GM18861 (cell line): ENCODE results near the gene GRIA2.
"Not testable (repeated sequence)": the region's sequence is repeated elsewhere in the genome, so short reads cannot be mapped to it uniquely, and the experiment has no call there.

Experiments used
- ATAC-seq: cut with Tn5 transposase; IDR thresholded peaks from one replicate; pipeline ENCODE4 v1.9.1; 2021; ENCODE audit not compliant: unreplicated experiment

The GRIA2 gene

DNA sequence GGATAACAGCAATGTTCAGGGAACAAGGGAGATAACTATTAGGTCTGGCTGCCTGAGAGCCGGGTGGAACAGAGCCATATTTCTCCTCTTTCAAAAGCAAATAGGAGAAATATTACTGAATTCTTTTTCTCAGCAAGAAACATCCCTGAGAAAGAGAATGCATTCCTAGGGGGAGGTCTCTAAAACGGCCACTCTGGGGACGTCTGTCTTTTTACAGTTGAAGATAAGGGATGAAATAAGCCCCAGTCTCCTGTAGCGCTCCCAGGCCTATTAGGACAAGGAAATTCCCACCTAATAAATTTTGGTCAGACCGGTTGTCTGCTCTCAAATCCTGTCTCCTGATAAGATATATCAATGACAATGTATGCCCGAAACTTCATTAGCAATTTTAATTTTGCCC is 37.6 kb downstream of the GRIA2 start:
- not testable (repeated sequence) for ATAC-seq

DNA sequence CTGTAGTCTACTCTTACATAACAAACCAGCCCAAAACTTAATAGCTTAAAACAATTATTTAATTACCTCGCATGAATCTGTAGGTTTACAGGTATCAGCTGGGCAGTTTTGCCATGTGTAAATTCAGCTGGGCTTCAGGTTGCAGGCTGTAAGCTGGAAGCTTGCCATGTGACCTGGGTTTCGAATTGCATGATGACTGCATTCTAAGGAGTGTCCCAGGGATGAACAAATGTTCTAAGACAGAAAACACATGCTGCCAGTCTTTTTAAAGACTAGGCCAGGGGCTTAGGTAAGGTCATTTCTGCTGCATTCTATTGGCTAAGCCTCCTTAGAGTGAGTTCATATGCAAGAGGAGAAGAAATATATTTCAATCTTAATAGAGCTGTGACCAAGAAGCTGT is 44.8 kb downstream of the GRIA2 start:
- no peak for ATAC-seq

GRCh38 chr4:157270108-157270507 is 49.6 kb downstream of the GRIA2 start:
- no peak for ATAC-seq

DNA sequence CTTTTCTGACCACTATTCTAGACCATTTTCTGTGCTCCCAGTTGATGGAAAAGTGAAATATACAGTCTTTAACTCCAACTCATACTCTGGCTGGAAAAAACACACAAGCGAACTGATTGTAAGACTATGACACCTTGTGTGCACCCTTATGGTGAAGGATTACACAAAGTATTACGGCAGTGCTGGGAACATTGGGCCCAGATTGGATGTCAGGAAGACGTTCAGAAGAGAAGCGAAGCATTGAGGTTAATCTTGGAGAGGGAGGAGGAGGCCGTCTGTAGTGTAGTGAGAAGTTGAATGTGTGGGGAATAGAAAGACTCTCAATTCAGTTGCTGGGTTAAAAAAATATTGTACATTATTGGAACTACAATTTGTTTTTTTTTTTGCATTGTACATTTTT is 50.0 kb downstream of the GRIA2 start:
- ATAC-seq = no peak

DNA sequence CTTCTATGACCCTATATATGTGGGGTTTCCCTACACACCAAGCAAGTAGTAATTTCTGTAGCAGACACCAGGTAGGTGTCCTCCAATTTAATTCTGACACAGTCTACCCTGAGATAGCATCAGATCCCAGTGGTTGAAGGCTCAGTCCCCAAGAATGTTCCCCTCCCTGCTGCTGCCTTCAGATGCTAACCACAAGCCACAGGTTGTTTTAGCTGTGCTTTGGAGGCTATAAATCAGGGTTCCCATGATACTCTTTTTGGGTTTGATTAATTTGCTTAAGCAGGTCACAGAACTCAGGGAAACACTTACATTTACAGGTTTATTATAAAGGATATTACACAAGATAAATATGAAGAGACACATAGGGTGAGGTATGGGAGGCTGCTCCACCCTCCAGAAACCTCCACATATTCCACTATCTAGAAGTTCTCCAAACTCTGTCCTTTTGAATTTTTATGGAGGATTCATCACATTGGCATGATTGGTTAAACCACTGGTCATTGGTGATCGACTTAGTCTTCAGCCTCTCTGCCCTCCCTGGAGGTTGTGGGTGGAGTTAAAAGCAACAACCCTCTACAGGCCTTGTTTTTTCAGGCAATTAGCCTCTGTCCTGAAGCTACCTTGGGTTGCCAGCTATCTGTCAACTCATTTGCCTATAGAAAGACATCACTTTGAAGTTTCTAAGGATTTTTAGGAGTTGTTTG is 50.8 kb downstream of the GRIA2 start:
- no peak for ATAC-seq

- ATAC-seq = no peak
Measured at GRCh38 chr4:157280673-157281072, 60.1 kb downstream of the GRIA2 start.

- no peak for ATAC-seq
Measured at GRCh38 chr4:157282019-157282418, 61.5 kb downstream of the GRIA2 start.

DNA sequence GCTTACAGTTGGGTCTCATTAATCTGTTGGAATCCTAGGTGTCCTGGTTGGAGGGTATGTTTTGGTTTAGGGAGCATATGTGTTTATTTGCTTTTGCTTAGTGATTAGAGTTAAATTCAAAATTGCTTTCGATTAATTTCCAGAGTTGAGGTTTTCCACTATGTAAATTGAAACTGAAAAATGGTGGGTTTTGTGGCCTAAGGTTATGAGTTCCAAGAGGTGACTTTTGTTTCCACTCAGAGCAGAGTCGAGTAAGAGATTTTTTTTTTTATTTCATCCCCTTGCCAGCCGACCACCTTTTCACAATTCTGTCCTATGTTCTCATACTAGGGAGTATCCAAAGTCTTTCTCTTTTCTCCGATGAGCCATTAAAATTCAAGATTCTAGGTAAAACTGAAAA is 66.9 kb downstream of the GRIA2 start:
- ATAC-seq = no peak

DNA sequence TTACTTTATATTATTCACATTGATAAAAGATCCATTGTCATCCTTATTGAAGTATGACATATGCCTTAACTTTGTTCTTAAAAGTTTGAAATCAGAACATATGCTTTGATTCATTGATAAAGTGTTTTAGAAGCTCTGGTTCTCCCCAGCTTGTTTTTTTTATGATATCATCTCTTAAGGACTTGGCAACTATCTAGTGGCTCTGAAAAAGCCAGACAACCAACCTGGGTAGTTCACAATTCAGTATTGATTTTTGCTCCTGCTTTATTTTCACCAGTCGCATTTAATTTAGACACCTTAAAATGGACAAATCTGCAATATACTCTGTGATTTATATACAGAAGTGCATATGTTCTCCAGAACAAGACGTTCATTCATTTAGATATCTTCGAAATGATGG is 70.1 kb downstream of the GRIA2 start:
- no peak for ATAC-seq

DNA sequence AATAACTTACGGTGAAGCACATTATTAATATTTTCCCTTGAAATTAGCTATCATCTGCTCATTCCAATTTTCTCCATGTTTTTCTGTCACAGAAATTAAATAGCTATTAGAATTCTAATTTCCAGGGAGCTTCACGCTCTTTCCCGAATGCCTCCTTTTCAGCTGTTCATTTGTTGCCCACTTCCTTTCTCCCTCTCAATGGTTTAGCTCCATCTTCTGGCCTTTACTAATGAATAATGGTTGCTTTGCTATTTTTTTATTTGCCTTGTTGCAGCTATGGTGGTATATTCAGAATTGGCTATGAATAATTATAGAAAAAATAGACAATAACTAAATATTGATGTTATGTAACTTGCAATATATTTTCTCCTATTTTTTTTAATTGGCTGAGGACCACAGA is 70.5 kb downstream of the GRIA2 start:
- no peak for ATAC-seq

DNA sequence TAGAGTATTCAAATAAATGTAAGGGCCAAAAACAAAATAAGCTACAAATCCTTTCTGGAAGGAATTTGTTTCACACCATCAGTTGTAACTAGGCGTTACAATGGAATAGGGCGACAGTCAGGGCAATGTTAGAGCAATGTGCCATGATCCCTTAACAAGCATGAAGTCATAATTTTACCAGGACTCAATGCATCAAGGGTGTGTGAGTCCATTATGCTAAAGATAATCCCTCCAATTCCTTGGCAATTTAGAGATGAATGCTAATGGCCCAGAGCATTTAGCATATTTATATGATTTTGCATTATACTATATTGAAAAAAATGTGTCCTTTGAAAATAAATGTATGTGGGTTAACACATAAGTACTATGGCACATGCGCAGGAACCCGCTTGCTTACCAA is 73.1 kb downstream of the GRIA2 start:
- ATAC-seq = no peak

GRCh38 chr4:157294575-157294974 is 74.0 kb downstream of the GRIA2 start:
- ATAC-seq = no peak

DNA sequence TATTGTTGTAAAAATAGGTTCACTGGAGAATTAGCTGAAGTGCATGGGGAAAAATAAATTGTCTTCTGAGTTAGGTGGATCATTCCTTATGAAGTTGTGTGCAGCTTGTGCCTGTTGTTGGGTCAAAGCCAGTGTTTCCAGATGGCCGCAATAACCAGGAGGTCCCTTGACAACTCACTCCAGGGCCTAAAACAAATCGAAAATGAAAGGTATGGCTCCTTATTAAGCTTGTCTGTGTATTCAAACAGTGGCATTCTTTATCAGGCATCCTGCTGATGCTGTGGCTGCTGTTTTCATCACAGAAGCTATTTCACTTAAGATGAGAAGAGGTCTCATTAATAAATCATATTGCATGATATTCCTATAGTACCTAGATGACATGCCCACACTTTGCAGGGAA is 80.2 kb downstream of the GRIA2 start:
- no peak for ATAC-seq

DNA sequence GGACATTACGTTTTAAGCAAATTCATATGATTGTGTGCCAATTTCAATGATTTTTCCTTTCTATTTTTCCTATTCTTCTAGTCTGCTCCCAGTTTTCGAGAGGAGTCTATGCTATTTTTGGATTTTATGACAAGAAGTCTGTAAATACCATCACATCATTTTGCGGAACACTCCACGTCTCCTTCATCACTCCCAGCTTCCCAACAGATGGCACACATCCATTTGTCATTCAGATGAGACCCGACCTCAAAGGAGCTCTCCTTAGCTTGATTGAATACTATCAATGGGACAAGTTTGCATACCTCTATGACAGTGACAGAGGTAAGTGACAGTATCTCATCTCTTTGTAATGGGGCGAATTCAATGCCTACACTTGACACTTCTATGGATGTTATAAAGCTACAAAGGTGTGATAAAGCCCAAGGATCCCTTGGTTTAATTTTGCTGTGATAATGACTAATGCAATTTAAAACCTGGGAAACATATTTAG is 83.0 kb downstream of the GRIA2 start:
- no peak for ATAC-seq

- no peak for ATAC-seq
Measured at GRCh38 chr4:157304769-157305168, 84.2 kb downstream of the GRIA2 start.

GRCh38 chr4:157312702-157313101 is 92.2 kb downstream of the GRIA2 start:
- no peak for ATAC-seq

DNA sequence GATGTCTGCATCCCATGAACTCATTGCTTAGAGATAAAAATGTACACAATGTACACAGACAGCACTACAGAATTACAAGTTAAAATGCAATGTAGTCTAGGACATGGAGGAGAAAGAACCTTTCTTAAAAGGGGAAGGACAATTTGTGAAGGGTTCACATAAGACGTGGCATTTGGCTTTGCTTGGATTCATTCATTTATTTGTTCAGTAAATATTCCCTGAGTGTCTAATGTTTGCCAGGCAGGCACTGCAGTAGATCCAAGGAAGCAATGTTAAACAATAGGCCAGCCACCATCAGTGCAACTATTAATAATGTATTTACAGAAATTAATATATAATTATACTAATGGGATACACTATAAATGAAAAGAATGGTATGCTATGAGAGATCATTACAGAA is 94.4 kb downstream of the GRIA2 start:
- no peak for ATAC-seq

- no peak for ATAC-seq
Measured at GRCh38 chr4:157315968-157316367, 95.4 kb downstream of the GRIA2 start.

DNA sequence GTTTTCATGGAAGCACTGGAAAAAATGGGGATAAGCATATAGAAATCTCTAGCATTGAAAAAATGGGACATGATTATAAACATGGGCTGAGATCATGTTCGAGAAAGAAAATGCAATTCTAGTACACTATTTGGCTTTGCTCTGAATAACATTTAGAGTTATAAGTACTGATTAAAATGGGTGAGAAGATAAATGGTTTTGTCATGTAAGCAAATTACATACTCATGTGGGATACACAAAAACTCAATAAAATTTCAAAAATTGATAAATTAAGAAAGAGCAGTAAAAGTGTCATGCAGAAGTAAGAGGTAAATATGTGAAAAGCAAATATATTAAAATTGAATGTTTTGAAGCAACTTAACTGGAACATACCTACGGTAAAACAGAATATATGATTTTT is 99.6 kb downstream of the GRIA2 start:
- no peak for ATAC-seq

GRCh38 chr4:157327666-157328065 is 107.1 kb downstream of the GRIA2 start:
- no peak for ATAC-seq

DNA sequence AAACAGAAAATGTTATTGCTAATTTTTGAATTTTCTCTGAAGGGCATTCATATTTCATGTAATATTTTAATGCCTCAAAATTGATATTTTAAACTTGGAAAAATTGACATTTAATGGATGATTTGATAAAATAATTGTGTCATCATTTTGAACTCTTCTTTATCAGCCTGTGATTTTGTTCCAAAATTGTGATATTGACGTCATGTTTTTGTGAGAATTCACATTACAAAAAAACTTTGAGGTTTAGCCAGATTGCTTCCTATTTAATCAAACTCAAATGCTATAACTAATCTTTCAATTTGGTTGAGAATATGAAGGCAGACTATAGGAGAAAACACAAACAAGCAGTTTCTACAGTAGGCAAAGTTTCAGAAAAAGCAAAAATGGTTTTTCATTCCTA is 137.4 kb downstream of the GRIA2 start:
- no peak for ATAC-seq

DNA sequence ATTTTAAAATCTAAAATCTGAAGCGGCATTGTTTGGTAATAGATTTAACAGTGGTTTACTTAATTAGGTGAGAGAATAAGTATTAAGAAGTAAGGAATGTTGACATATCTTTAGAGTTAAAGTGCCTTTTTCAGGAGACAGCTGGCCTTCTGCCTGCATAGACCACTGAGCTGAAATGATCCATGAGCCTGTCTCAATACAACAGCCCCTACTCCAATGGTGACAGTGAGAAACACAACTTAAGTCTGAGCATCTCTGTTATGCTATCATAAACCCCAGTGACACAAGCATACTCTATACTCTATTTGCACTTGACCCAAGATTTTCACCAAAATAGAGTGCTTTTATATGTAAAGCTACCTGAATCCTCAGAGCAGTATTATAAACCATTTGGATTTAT is 137.9 kb downstream of the GRIA2 start:
- ATAC-seq = no peak

- ATAC-seq = no peak
Measured at GRCh38 chr4:157358851-157359250, 138.3 kb downstream of the GRIA2 start.
